ENCODE measurements around the gene CABYR. TPM values are rescaled to one million over a fixed set of nuclear protein-coding genes. Genes with fewer than 3 reads are reported as not detected.

CABYR gene
- total RNA-seq, 1 donor, result 4.0 TPM

- Histone ChIP-seq H3K4me3 (ENCODE audit: insufficient read depth, low read length) (no peak overlapping the region), H3K9me3 (ENCODE audit: low read depth, low read length) (no peaks in the 10 kb centered on the region)
- TF ChIP-seq, protein P1, sequence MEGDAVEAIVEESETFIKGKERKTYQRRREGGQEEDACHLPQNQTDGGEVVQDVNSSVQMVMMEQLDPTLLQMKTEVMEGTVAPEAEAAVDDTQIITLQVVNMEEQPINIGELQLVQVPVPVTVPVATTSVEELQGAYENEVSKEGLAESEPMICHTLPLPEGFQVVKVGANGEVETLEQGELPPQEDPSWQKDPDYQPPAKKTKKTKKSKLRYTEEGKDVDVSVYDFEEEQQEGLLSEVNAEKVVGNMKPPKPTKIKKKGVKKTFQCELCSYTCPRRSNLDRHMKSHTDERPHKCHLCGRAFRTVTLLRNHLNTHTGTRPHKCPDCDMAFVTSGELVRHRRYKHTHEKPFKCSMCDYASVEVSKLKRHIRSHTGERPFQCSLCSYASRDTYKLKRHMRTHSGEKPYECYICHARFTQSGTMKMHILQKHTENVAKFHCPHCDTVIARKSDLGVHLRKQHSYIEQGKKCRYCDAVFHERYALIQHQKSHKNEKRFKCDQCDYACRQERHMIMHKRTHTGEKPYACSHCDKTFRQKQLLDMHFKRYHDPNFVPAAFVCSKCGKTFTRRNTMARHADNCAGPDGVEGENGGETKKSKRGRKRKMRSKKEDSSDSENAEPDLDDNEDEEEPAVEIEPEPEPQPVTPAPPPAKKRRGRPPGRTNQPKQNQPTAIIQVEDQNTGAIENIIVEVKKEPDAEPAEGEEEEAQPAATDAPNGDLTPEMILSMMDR (IDR thresholded peaks at IDR 0.05; ENCODE audit: extremely low read depth, low read depth, low read length), result no peak
Measured at GRCh38 chr18:24157855-24158254, 19.0 kb downstream of the CABYR start.

DNA sequence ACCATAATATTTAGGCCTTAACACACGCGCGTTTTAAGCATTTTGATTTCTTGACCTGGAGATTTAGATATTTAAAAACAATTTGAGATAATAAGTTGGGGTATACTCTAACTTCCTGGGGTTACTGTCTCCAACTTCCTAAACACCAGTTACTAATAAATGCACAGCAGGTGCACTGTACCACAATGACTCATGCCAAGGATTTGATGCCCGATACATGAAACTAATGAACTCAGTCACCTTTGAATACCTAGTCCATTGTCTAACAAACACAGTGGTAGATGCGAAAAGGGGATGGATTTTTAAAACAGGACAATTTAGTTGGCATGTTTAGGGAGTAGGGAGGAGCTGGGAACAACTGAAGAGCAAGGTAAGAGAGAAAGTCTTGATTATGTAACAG, 21.2 kb downstream of the CABYR start:
- TF ChIP-seq, protein P1 (IDR thresholded peaks at IDR 0.05; ENCODE audit: extremely low read depth, low read depth, low read length), result no peak
- H3K79me2 ChIP-seq (ENCODE audit: insufficient read depth, low read length), result no peaks in the 10 kb centered on the region
- H3K27me3 ChIP-seq (ENCODE audit: insufficient read depth, low read length), result no peaks in the 10 kb centered on the region
- no peaks in the 10 kb centered on the region for H4K20me1 ChIP-seq (ENCODE audit: insufficient read depth, low read length)
- H3K27ac ChIP-seq (ENCODE audit: low read depth, low read length), result no peak overlapping the region
- no peaks in the 10 kb centered on the region for H3K4me1 ChIP-seq (ENCODE audit: insufficient read depth, low read length)
- DNase-seq (ENCODE audit: insufficient read length, low spot score, missing footprints), result no peak
- H3K36me3 ChIP-seq (ENCODE audit: insufficient read depth, low read length), result peaks cover 21% of the 10 kb centered on the region
- H3K4me2 ChIP-seq (ENCODE audit: insufficient read depth, low read length), result no peak overlapping the region
- H3K4me3 ChIP-seq (ENCODE audit: insufficient read depth, low read length), result no peak overlapping the region
- no peak overlapping the region for H2AFZ ChIP-seq (ENCODE audit: low read length)
- no peaks in the 10 kb centered on the region for H3K9me3 ChIP-seq (ENCODE audit: low read depth, low read length)

More at GRCh38 chr18:24157855-24158254, 19.0 kb downstream of the CABYR start:
- no peak for DNase-seq (ENCODE audit: insufficient read length, low spot score, missing footprints)
- H3K4me1 ChIP-seq (ENCODE audit: insufficient read depth, low read length), result no peaks in the 10 kb centered on the region
- no peaks in the 10 kb centered on the region for H4K20me1 ChIP-seq (ENCODE audit: insufficient read depth, low read length)
- no peak overlapping the region for H2AFZ ChIP-seq (ENCODE audit: low read length)
- no peak overlapping the region for H3K4me2 ChIP-seq (ENCODE audit: insufficient read depth, low read length)
- H3K36me3 ChIP-seq (ENCODE audit: insufficient read depth, low read length), result peaks cover 21% of the 10 kb centered on the region
- H3K27ac ChIP-seq (ENCODE audit: low read depth, low read length), result no peak overlapping the region
- no peaks in the 10 kb centered on the region for H3K27me3 ChIP-seq (ENCODE audit: insufficient read depth, low read length)
- no peaks in the 10 kb centered on the region for H3K79me2 ChIP-seq (ENCODE audit: insufficient read depth, low read length)

DNA sequence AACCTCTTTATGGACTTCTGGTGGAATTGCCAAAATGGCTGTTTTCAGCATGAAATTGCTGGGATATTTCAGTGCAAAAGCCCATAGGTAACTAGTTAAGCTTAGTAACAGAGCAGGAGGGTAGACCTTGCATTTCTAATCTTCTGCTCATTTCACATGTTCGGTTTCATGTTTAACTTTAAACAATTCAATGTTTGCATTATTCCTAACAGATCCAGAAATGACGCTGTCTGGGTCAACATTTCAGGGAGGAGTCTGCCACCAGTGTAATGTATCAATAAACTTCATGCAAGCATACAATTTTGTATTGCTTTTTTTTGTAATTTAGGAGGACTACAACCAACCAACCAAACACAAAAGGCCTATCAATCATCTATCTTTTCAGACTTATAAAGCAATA, 22.4 kb downstream of the CABYR start:
- Histone ChIP-seq H3K27ac (ENCODE audit: low read depth, low read length) (no peak overlapping the region), H3K36me3 (ENCODE audit: insufficient read depth, low read length) (peaks cover 21% of the 10 kb centered on the region), H3K4me2 (ENCODE audit: insufficient read depth, low read length) (no peak overlapping the region), H3K9me3 (ENCODE audit: low read depth, low read length) (no peaks in the 10 kb centered on the region), H4K20me1 (ENCODE audit: insufficient read depth, low read length) (no peaks in the 10 kb centered on the region), H3K27me3 (ENCODE audit: insufficient read depth, low read length) (no peaks in the 10 kb centered on the region), H3K79me2 (ENCODE audit: insufficient read depth, low read length) (no peaks in the 10 kb centered on the region), H3K4me1 (ENCODE audit: insufficient read depth, low read length) (no peaks in the 10 kb centered on the region), H3K4me3 (ENCODE audit: insufficient read depth, low read length) (no peak overlapping the region), H2AFZ (ENCODE audit: low read length) (no peak overlapping the region)
- DNase-seq (ENCODE audit: insufficient read length, low spot score, missing footprints), result no peak
- TF ChIP-seq, protein P1 (IDR thresholded peaks at IDR 0.05; ENCODE audit: extremely low read depth, low read depth, low read length), result no peak

GRCh38 chr18:24168496-24168895, 29.6 kb downstream of the CABYR start:
- Histone ChIP-seq H3K36me3 (ENCODE audit: insufficient read depth, low read length) (no peaks in the 10 kb centered on the region), H3K27ac (ENCODE audit: low read depth, low read length) (no peak overlapping the region), H3K4me2 (ENCODE audit: insufficient read depth, low read length) (no peak overlapping the region), H3K27me3 (ENCODE audit: insufficient read depth, low read length) (no peaks in the 10 kb centered on the region), H3K9me3 (ENCODE audit: low read depth, low read length) (no peaks in the 10 kb centered on the region), H3K4me1 (ENCODE audit: insufficient read depth, low read length) (no peaks in the 10 kb centered on the region), H2AFZ (ENCODE audit: low read length) (no peak overlapping the region), H4K20me1 (ENCODE audit: insufficient read depth, low read length) (no peaks in the 10 kb centered on the region), H3K79me2 (ENCODE audit: insufficient read depth, low read length) (no peaks in the 10 kb centered on the region), H3K4me3 (ENCODE audit: insufficient read depth, low read length) (no peak overlapping the region)
- DNase-seq (ENCODE audit: insufficient read length, low spot score, missing footprints), result no peak
- TF ChIP-seq, protein P1 (IDR thresholded peaks at IDR 0.05; ENCODE audit: extremely low read depth, low read depth, low read length), result no peak
